CD8-positive, alpha-beta memory T cell (primary cell): Measurements from ENCODE around the gene LAX1. TPM values are rescaled to one million over a fixed set of nuclear protein-coding genes. Genes with fewer than 3 reads are reported as not detected.

Experiments used
- CTCF ChIA-PET: fragments of 350-600 bp; sonication (Branson Sonifier 250); formaldehyde crosslinking; loops from one replicate; lab custom pipeline; 2021; ENCODE audit warnings: antibody characterized with exemption; lab: Charles Lee
- POLR2A ChIA-PET: fragments of 350-600 bp; sonication (Branson Sonifier 250); formaldehyde crosslinking; loops from one replicate; lab custom pipeline; 2021; ENCODE audit warnings: antibody characterized with exemption; lab: Charles Lee
- DNase-seq, 5 donors: peaks; one replicate each; pipeline versions ENCODE4 v3.0.0 to v3.0.0-alpha.2; 2020 to 2022; ENCODE audit warnings: mixed read lengths in 1 of 5
- H3K27ac ChIP-seq: one replicate; pipeline ENCODE4 v1.7.0; 2013; ENCODE audit warnings: low read depth, mild to moderate bottlenecking, low read length, moderate library complexity
- H3K27me3 ChIP-seq: 2 replicates; pipeline ENCODE4 v1.7.0; 2013; ENCODE audit warnings: low read length, mild to moderate bottlenecking; ENCODE audit not compliant: insufficient read depth, poor library complexity, severe bottlenecking
- H3K36me3 ChIP-seq: 2 replicates; pipeline ENCODE4 v1.7.0; 2013; ENCODE audit warnings: mild to moderate bottlenecking, low read length, moderate library complexity; ENCODE audit not compliant: insufficient read depth
- H3K4me1 ChIP-seq: 2 replicates; pipeline ENCODE4 v1.7.0; 2013; ENCODE audit warnings: mild to moderate bottlenecking, low read length, moderate library complexity; ENCODE audit not compliant: insufficient read depth
- H3K4me3 ChIP-seq: 2 replicates; pipeline ENCODE4 v1.7.0; 2013; ENCODE audit warnings: mild to moderate bottlenecking, low read length
- H3K9me3 ChIP-seq: 2 replicates; pipeline ENCODE4 v1.7.0; 2013; ENCODE audit warnings: mild to moderate bottlenecking, low read length
- H3K27ac Mint-ChIP-seq, 8 donors: one replicate each; pipeline ENCODE4 v1.8.0; 2020 to 2021; ENCODE audit warnings: mixed read lengths in 8 of 8, mild to moderate bottlenecking in 6 of 8, inconsistent platforms in 3 of 8, moderate library complexity in 3 of 8
- H3K27me3 Mint-ChIP-seq, 2 donors: one replicate each; pipeline ENCODE4 v1.8.0; 2020 to 2021; ENCODE audit warnings: mixed read lengths in 2 of 2, mild to moderate bottlenecking in 1 of 2, moderate library complexity in 1 of 2
- H3K36me3 Mint-ChIP-seq, 3 donors: one replicate each; pipeline ENCODE4 v1.8.0; 2020 to 2021; ENCODE audit warnings: mixed read lengths in 3 of 3, inconsistent platforms in 1 of 3, mild to moderate bottlenecking in 1 of 3
- H3K4me1 Mint-ChIP-seq, 3 donors: one replicate each; pipeline ENCODE4 v1.8.0; 2020 to 2021; ENCODE audit warnings: mixed read lengths in 3 of 3, inconsistent platforms in 1 of 3, mild to moderate bottlenecking in 1 of 3
- H3K4me3 Mint-ChIP-seq, 7 donors: one replicate each; pipeline ENCODE4 v1.8.0; 2020 to 2021; ENCODE audit warnings: mixed read lengths in 7 of 7, mild to moderate bottlenecking in 6 of 7, moderate library complexity in 4 of 7, inconsistent platforms in 2 of 7
- H3K9me3 Mint-ChIP-seq, 5 donors: one replicate each; pipeline ENCODE4 v1.8.0; 2020 to 2022; ENCODE audit warnings: mixed read lengths in 5 of 5, mild to moderate bottlenecking in 3 of 5, moderate library complexity in 2 of 5, inconsistent platforms in 1 of 5
- polyA plus RNA-seq: library from polyadenylated mRNA; unstranded; fragments of 300-500 nt; fragmentation: Illumina TruSeq; gene quantifications from one replicate; pipeline ENCODE4 v1.2.3, GENCODE V29; 2021
- total RNA-seq, 2 experiments: library from RNA; stranded (reverse); gene quantifications; one replicate each; pipeline ENCODE4 v1.2.3, GENCODE V29; 2021

Gene LAX1
- total and polyA plus RNA-seq, 3 experiments from 2014 or later: 32.2 to 47.1 (median 32.4) TPM

- Mint-ChIP-seq H3K4me1 (peaks cover 27 to 53% (median 41%) of the 10 kb centered on the region in 3 donors), H3K9me3 (no peaks in the 10 kb centered on the region), H3K27ac (peak overlapping the region in 3 of 8 donors; percentile 4 to 68 (median 58)), H3K27me3 (no peaks in the 10 kb centered on the region), H3K4me3 (no peak overlapping the region), H3K36me3 (peaks cover 9 to 75% (median 30%) of the 10 kb centered on the region in 3 donors)
- H3K9me3 ChIP-seq: no peaks in the 10 kb centered on the region
- CTCF ChIA-PET: interaction anchor here (1.3 kb wide), 1 partner anchor 40 kb away, joined by 4 read pairs; no protein-coding TSS in a partner anchor
- no peak overlapping the region for H3K27ac ChIP-seq
- DNase-seq: no peak
- H3K36me3 ChIP-seq: peaks cover 42% of the 10 kb centered on the region
- H3K4me1 ChIP-seq: no peaks in the 10 kb centered on the region
- H3K27me3 ChIP-seq: no peaks in the 10 kb centered on the region
- POLR2A ChIA-PET: no interaction called here
- H3K4me3 ChIP-seq: no peak overlapping the region
Measured at GRCh38 chr1:203823306-203823705, 58.3 kb downstream of the LAX1 start.

Other genes with a start within 250 kb of the LAX1 start
- gene ATP2B4, start 138.4 kb upstream of the LAX1 start, total RNA-seq: 10 to 100 TPM; 26.8 to 28.9 TPM
- gene ATP2B4, start 138.4 kb upstream of the LAX1 start, polyA plus RNA-seq: 37.7 TPM
- gene ZBED6, start 30.4 kb downstream of the LAX1 start, total RNA-seq: 10 to 100 TPM; 13.5 to 13.8 TPM
- 0.25 TPM for gene ZBED6, start 30.4 kb downstream of the LAX1 start, polyA plus RNA-seq
- 10 to 100 TPM; 87.2 to 92.0 TPM for gene ZC3H11A, start 30.4 kb downstream of the LAX1 start, total RNA-seq
- 46.0 TPM for gene ZC3H11A, start 30.4 kb downstream of the LAX1 start, polyA plus RNA-seq
- 100 to 1,000 TPM; 392 to 421 TPM for gene SNRPE, start 96.4 kb downstream of the LAX1 start, total RNA-seq
- 238 TPM for gene SNRPE, start 96.4 kb downstream of the LAX1 start, polyA plus RNA-seq